GM11168 (cell line): Measurements from ENCODE around the gene C9orf72.
"Not testable (repeated sequence)": the region's sequence is repeated elsewhere in the genome, so short reads cannot be mapped to it uniquely, and the experiment has no call there.

Experiments
- in situ Hi-C: fragments of 300-500 bp; cut with MboI; formaldehyde crosslinking; loops from one replicate; pipeline ENCODE4 v1.12.0; 2022; ENCODE audit warnings: low sequenced_read_pairs; ENCODE audit not compliant: unreplicated experiment

C9orf72 gene

DNA sequence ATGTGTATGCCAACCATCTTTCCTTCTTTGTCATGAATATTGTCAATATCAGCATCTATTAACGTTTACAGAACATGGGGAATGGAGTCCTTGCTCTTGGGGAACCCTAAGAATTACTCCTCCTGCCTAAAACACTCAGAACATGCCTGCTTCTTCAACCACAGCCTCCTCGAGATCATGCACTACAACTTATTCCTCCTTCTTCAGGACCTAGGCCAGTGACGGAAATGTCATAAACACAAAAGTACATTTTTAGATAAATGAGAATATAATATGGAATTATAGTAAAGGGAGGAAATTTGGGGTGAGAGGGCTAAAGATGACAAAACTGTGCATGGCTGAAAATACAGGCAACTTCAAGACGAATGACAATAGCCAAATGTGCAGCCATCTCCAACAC, 52.3 kb downstream of the C9orf72 start:
- in situ Hi-C loops = loop anchor here (10.0 kb wide), 1 partner anchor 76 kb away; no protein-coding TSS in a partner anchor

DNA sequence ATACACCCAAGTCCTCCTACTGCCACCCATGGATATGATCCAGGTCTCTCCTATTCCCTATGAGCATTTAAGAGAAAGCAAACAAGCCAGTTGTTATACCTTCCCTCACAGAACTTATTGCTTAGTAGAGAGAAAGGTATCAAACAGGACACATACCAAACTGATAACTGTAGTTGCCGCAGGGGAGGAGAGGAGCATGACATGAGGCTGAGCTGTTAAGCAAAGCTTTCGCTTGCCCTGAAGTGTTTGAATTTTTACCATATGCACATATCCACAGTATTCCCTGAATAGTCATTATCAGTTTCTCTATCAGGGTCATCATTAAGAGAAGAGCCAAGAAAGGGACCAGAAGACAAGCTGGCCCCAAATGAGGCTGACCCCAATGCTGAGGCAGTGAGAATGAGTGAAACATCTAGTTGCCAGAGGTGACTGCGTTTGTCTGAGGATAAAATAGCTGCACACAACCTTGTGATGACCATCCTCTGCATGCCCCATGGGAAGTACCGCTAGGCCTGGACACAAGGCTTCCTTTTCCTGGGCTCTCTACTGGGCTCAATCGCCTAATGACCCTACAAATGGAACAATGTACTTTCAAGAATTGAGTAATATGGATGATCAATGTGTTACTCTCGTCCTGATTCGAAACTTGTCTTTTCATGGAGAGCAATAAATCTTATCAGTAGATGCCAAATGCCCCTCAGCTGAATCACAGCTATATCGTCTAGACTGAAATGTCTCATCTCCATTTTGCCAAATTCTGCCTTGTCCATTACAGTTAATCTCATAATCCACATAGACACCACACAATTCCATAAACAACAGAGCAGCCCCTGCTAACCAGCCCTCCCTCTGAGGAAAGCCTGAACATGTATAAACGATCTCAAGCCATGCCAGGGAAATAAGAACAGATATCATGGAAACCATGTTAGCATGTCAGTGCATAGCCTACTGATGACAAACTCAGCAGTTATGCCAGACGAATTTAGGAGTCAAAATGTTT, 53.5 kb downstream of the C9orf72 start:
- in situ Hi-C loops = loop anchor here (10.0 kb wide), 1 partner anchor 75 kb away; no protein-coding TSS in a partner anchor

DNA sequence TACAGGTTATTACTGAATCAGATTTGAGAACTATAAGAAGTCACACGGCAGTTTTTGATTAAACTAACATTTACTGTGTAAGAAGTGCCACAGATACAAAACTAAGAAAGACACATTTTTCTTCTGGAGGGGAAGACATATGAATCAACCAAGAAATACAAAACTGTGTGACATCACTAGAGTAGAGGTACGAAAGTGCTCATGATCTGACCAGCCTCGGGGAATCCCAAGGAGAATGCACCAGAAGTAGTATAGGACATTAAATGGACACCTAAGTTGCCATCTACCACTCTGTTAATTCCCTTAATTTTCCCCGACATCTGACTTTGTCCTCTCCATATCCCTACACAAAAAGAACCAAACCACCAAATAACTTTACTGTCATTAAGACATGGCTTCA, 54.5 kb downstream of the C9orf72 start:
- in situ Hi-C loops = no loop called here

DNA sequence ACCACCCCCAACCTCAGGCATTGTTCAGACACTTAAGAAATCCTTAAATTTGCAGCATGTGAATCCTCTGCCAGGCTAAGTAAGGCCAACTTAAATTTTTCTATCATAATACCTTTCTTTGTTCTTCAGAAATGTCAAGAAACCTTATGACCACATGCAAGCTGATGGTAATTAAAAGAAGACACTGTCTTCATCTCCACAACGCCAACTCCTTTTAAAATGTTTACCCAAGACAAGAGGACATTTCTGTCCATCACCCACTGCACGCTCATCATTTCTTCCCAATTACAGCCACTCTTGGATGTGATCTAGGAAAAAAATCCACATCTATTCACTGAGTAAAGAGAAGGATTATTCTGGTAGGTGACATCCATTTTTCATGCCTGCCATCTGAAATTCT, 55.3 kb downstream of the C9orf72 start:
- in situ Hi-C loops = no loop called here

DNA sequence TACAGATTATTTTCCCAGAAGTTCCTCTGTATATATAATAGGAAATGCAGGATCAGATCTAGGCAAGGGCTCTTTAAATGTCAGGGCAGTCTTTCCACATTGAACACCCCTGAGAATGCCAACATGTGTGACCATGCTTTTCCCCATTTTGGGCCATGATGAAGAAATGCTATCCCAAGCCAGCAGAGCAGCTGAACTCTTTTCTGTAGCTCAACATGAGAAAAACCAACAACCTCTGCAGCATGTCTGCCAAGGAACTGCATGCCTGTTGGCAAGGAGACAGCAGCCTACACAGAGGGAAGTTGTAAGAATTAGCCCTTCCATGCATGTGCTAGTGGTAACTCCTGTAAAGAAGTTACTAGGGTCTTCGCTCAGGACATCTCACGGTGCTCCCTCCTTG, 58.7 kb downstream of the C9orf72 start:
- in situ Hi-C loops = no loop called here

DNA sequence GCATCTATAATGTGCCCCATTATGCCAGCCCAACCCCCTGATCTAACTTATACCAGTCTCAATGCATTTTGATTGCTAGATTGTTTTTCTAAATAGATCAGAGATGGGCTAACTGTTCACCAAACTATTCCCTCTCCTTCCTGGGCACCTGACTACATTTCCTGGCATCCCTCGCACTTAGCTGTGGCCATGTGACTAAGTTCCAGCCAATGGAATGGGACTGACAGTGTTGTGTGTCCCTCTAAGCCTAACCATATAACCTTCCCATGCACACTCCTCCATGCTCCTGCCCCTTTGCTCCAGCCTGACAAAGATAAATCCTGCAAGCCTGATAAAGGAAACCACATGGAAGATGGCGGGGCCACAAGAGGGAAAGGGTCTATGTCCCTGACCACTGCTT, 61.5 kb downstream of the C9orf72 start:
- in situ Hi-C loops = no loop called here

DNA sequence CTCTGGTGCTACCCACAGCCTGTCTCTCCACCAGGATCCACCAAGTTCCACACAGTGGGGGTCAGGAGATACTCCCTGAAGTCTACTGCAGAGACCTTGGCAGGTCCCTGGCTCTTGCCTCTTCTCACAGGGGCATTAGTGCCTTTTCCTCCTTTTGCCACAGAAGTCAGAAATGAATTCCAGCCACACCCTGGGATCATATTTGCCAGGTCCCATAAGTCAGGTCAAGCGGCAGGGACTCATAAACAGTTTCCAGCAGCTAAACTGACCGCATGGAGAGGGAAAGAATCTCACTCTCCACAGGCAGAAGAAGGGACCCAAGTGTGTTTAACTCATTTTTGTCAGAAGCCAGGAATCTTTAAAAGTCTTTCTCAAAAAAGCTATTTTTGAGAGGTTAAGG, 62.5 kb downstream of the C9orf72 start:
- in situ Hi-C loops = no loop called here

DNA sequence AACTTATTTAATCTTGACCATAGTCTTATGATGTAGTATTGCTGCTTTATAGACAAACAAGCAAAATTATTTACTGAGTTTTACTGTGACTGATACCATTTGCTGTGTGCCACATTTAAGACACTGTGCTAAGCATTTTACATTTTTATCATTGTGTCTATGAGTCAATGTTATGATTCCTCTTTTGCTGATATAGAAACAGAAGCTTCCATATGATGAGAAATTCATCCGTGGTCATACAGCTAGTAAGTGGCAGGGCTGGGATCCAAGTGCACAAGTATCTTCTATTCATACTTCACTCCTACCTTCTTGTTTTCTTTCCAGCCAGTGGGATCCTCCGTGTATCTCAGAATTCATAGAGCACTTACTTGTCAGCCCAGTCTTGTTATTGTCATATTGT, 66.3 kb downstream of the C9orf72 start:
- in situ Hi-C loops = no loop called here

DNA sequence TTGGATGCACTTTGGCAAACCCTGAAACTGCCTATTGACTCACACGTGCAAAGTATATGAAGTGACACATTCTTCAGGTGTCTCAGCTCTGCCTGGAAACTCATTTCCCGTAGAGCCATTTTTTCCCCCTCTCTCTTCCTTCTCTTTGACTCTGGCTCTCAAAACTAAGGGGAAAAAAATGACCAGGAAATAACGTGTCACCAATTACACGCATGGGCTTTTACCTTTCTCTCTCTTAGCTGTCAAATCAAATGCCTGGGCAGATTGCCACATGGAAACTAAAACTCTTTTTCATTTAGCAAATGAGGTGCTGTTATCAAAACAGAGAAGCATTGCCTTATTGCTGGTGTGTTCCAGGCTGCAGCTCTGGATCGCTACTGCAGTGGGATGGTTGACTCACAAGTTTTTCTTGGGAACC, 67.5 kb downstream of the C9orf72 start:
- in situ Hi-C loops = no loop called here

DNA sequence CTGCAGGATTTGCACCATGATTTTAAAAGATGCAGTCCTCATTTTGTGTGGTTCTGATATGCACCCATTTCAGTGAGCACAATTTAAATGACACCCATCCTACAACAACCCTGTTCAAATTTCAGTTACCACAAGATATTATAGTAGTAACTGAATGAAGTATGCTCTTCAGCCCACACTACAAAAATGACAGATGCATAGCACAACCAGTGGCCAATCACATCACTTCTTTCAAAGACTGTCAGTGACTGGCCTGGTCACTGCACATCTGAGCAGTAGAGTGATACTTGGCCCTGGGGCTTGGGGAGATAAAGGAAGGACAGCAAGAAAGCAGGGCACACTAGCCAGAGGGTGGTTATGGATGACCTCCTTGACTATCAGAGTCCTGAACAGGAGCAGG, 69.0 kb downstream of the C9orf72 start:
- in situ Hi-C loops = no loop called here

DNA sequence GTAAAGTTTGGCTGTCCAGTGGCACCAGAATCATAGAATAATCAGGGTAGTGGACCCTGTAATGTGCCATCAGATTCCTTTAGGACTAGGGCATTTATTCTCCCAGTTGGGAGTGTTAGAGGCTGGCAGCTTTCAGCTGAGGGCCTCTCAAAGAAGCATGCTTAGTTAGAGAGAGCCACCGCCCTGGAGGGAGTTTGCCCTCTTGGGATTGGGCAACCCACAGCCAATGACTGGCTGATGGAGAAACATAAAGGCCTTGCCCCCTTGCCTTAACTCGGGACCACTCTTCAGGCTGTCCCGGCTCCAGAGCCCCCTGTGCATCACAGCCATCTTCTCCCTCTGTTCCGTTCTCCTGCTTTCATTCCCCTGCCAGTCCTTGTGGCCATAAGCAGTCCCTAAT, 69.7 kb downstream of the C9orf72 start:
- in situ Hi-C loops = no loop called here

DNA sequence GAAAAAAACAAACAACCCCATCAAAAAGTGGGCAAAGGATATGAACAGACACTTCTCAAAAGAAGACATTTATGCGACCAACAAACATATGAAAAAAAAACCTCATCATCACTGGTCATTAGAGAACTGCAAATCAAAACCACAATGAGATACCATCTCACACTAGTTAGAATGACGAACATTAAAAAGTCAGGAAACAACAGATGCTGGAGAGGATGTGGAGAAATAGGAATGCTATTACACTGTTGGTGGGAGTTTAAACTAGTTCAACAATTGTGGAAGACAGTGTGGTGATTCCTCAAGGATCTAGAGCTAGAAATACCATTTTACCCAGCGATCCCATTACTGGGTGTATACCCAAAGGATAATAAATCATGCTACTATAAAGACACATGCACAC, 72.4 kb downstream of the C9orf72 start:
- in situ Hi-C loops = not testable (repeated sequence)

DNA sequence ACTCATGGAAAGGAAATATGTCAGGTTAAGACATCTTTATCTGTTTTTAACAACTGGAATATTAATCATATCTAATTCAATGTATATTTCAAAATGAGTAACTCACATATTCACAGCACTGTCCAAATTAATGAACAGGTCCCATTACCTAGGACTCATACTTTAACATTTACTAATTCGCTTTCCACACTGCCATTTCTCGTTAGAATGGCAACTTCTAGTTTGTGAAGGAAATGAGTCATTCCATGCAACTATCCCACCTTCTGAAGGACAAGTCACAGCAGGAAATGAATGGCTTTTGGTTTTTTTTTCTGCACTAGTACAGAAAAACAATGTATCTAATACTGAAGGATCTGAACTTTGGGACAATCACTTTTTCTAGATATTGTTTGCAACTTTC, 73.8 kb downstream of the C9orf72 start:
- in situ Hi-C loops = no loop called here

DNA sequence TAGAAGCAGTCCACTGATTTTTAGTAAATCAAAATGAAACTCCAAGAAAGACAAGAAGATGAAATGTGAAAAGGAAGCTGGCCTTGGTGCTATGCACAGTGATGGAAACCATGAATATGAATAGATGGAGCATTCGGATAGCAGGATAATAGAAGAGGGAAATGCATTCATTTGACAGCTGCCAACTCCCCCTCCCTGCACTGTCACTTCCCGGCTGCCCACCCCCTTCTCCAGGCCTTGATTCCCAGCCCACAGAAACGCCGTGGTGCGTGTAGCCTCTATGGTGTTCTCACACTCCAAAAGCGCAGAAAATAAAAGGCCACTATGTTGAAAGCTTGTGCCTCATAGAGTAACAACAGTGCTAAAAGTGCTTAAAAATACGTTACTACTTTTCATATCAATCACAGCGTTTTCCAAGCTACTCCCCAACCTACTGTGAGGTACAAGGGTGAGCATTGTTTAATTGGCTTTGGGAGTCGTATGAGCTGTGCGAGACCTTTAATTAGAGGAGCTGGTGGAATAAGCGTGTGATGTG, 75.3 kb downstream of the C9orf72 start:
- in situ Hi-C loops = no loop called here
